Endothelial cell (in vitro differentiated cells): ENCODE data around the gene RAB39A. TPM values are rescaled to one million over a fixed set of nuclear protein-coding genes. Genes with fewer than 3 reads are reported as not detected.
A peak's percentile ranks its signal among the peaks of the same experiment; 100 is the strongest.
"Not testable (repeated sequence)": the region's sequence is repeated elsewhere in the genome, so short reads cannot be mapped to it uniquely, and the experiment has no call there.

Experiments
- DNase-seq: peaks from one replicate; pipeline ENCODE4 v3.0.0; 2021; ENCODE audit warnings: low spot score
- H3K27ac Mint-ChIP-seq: one replicate; pipeline ENCODE4 v1.8.0; 2021; ENCODE audit warnings: mixed read lengths, inconsistent platforms; ENCODE audit not compliant: unreplicated experiment
- H3K27me3 Mint-ChIP-seq: one replicate; pipeline ENCODE4 v1.8.0; 2021; ENCODE audit warnings: mild to moderate bottlenecking, moderate library complexity, mixed read lengths, inconsistent platforms; ENCODE audit not compliant: unreplicated experiment
- H3K36me3 Mint-ChIP-seq: one replicate; pipeline ENCODE4 v1.8.0; 2021; ENCODE audit warnings: mild to moderate bottlenecking, low read depth, mixed read lengths, inconsistent platforms; ENCODE audit not compliant: unreplicated experiment
- H3K4me1 Mint-ChIP-seq: one replicate; pipeline ENCODE4 v1.8.0; 2021; ENCODE audit warnings: mild to moderate bottlenecking, mixed read lengths, inconsistent platforms; ENCODE audit not compliant: unreplicated experiment
- H3K4me3 Mint-ChIP-seq: one replicate; pipeline ENCODE4 v1.8.0; 2021; ENCODE audit warnings: mild to moderate bottlenecking, mixed read lengths, inconsistent platforms; ENCODE audit not compliant: unreplicated experiment
- H3K9me3 Mint-ChIP-seq: one replicate; pipeline ENCODE4 v1.8.0; 2021; ENCODE audit warnings: mixed read lengths, inconsistent platforms; ENCODE audit not compliant: unreplicated experiment
- long read RNA-seq: library from polyadenylated mRNA; unstranded; transcript quantifications from one replicate; pipeline ENCODE4 v2.0.0, GENCODE V29; 2020; ENCODE audit not compliant: unreplicated experiment
- total RNA-seq: library from RNA; stranded (reverse); fragmentation: NEBNext Ultra II Directional; extraction: Animal tissue kit (Norgen Biotek cat#: 25700); gene quantifications from one replicate; pipeline ENCODE4 v1.2.1, GENCODE V29; 2021; ENCODE audit not compliant: unreplicated experiment
- TF ChIP-seq, protein P1 (sequence below): fragments of 200-600 bp; sonication (generic); IDR thresholded peaks from one replicate; pipeline ENCODE4 v1.5.0; 2021; ENCODE audit warnings: antibody characterized with exemption; ENCODE audit not compliant: unreplicated experiment

Gene RAB39A
- total RNA-seq: 2.4 TPM
- long read RNA-seq: 0 reads

- DNase-seq: peak; percentile 95
- H3K9me3 Mint-ChIP-seq: no peaks in the 10 kb centered on the region
- peaks cover 9% of the 10 kb centered on the region for H3K4me1 Mint-ChIP-seq
- TF ChIP-seq, protein P1, sequence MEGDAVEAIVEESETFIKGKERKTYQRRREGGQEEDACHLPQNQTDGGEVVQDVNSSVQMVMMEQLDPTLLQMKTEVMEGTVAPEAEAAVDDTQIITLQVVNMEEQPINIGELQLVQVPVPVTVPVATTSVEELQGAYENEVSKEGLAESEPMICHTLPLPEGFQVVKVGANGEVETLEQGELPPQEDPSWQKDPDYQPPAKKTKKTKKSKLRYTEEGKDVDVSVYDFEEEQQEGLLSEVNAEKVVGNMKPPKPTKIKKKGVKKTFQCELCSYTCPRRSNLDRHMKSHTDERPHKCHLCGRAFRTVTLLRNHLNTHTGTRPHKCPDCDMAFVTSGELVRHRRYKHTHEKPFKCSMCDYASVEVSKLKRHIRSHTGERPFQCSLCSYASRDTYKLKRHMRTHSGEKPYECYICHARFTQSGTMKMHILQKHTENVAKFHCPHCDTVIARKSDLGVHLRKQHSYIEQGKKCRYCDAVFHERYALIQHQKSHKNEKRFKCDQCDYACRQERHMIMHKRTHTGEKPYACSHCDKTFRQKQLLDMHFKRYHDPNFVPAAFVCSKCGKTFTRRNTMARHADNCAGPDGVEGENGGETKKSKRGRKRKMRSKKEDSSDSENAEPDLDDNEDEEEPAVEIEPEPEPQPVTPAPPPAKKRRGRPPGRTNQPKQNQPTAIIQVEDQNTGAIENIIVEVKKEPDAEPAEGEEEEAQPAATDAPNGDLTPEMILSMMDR: no peak
- H3K4me3 Mint-ChIP-seq: peak within 1 kb of the TSS; percentile 97
- H3K36me3 Mint-ChIP-seq: no peaks in the 10 kb centered on the region
- peaks cover 6% of the 10 kb centered on the region for H3K27me3 Mint-ChIP-seq
- H3K27ac Mint-ChIP-seq: no peak within 1 kb of the TSS
Observed at GRCh38 chr11:107928046-107928766, at the start of gene RAB39A. Gene RAB39A, plus strand, starts transcription at chr11:107928448. Its CDS starts 121 bp downstream, at chr11:107928569.

DNA sequence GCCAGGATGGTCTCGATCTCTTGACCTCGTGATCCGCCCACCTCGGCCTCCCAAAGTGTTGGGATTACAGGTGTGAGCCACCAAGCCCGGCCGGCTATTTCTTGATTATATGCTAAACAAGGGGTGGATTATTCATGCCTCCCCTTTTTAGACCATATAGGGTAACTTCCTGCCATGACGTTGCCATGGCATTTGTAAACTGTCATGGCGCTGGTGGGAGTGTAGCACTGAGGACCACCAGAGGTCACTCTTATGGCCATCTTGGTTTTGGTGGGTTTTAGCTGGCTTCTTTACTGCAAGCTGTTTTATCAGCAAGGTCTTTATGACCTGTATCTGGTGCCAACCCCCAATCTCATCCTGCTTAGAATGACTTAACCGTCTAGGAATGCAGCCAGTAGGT lies 46.8 kb upstream of the RAB39A start:
- H3K27me3 Mint-ChIP-seq, H3K36me3 Mint-ChIP-seq, DNase-seq, H3K27ac Mint-ChIP-seq, H3K4me3 Mint-ChIP-seq, H3K9me3 Mint-ChIP-seq, H3K4me1 Mint-ChIP-seq: not testable (repeated sequence)

DNA sequence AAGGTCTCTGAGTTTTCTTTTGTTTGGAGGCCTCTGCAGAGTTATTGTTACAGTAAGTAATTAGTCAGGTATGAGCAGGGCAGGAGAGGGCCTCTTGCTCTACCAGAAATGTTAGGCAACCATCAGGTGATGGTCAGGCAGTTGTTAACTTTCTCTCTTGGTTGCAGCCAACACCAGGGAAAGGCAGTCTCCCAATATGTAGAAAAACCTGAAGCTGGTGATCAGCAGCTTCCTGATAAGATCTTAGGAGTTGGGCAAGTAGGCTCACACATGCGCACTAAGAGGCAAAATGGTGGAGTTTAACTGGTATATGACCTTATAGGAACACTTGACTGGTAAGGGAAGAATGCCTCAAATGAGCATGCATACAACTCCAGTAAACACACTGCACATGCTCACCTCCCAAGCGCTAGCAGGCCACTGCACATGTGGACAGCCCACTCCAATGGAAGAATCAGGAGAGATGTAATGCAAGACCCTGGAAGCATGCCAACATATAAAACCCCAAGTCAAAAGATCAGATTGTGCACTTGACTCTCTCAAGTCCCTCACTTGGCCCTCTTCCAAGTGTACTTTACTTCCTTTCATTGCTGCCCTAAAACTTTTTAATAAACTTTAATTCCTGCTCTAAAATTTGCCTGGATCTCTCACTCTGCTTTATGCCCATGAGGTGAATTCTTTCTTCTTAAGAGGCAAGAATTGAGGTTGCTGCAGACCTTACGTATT lies 46.0 kb upstream of the RAB39A start:
- TF ChIP-seq, protein P1: no peak
- Mint-ChIP-seq H3K4me3 (no peak overlapping the region), H3K36me3 (no peaks in the 10 kb centered on the region), H3K27me3 (peaks cover 2% of the 10 kb centered on the region), H3K9me3 (no peaks in the 10 kb centered on the region), H3K27ac (no peak overlapping the region), H3K4me1 (no peaks in the 10 kb centered on the region)
- DNase-seq: no peak

- Mint-ChIP-seq H3K4me1 (no peaks in the 10 kb centered on the region), H3K27me3 (peaks cover 2% of the 10 kb centered on the region), H3K4me3 (no peak overlapping the region), H3K9me3 (no peaks in the 10 kb centered on the region), H3K27ac (no peak overlapping the region), H3K36me3 (no peaks in the 10 kb centered on the region)
- TF ChIP-seq, protein P1: peak; percentile 31
- DNase-seq: peak; percentile 6
Observed at GRCh38 chr11:107898270-107898669, 30.0 kb upstream of the RAB39A start.

DNA sequence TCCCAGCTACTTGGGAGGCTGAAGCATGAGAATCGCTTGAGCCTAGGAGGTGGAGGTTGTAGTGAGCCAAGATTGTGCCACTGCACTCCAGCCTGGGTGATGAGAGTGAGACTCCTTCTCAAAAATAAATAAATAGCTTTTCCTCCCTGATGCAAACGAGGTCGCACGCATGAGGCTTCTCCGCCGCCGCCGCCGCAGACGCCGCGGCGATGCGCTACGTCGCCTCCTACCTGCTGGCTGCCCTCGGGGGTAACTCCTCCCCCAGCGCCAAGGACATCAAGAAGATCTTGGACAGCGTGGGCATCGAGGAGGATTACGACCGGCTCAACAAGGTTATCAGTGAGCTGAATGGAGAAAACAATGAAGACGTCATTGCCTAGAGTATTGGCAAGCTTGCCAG lies 20.0 kb upstream of the RAB39A start:
- H3K27ac Mint-ChIP-seq: no peak overlapping the region
- no peaks in the 10 kb centered on the region for H3K4me1 Mint-ChIP-seq
- peaks cover 5% of the 10 kb centered on the region for H3K27me3 Mint-ChIP-seq
- TF ChIP-seq, protein P1: no peak
- peaks cover 4% of the 10 kb centered on the region for H3K36me3 Mint-ChIP-seq
- no peak overlapping the region for H3K4me3 Mint-ChIP-seq
- no peak for DNase-seq
- H3K9me3 Mint-ChIP-seq: no peaks in the 10 kb centered on the region

DNA sequence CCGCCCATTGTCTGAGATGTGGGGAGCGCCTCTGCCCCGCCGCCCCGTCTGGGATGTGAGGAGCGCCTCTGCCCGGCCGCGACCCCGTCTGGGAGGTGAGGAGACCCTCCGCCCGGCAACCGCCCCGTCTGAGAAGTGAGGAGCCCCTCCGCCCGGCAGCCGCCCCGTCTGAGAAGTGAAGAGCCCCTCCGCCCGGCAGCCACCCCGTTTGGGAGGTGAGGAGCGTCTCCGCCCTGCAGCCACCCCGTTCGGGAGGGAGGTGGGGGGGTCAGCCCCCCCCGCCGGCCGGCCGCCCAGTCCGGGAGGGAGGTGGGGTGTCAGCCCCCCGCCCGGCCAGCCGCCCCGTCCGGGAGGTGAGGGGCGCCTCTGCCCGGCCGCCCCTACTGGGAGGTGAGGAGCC lies 15.8 kb upstream of the RAB39A start:
- not testable (repeated sequence) for H3K27ac Mint-ChIP-seq, H3K27me3 Mint-ChIP-seq, DNase-seq

More for the DNA sequence above, 15.8 kb upstream of the RAB39A start:
- not testable (repeated sequence) for H3K36me3 Mint-ChIP-seq, H3K4me3 Mint-ChIP-seq, H3K9me3 Mint-ChIP-seq, H3K4me1 Mint-ChIP-seq
